Chondrocyte (in vitro differentiated cells): ENCODE measurements around the gene GNAQ. TPM values are rescaled to one million over a fixed set of nuclear protein-coding genes. Genes with fewer than 3 reads are reported as not detected.

Experiments
- DNase-seq: peaks from one replicate; pipeline ENCODE4 v3.0.0; 2021; ENCODE audit warnings: mixed read lengths, low spot score
- H3K27ac Mint-ChIP-seq: one replicate; pipeline ENCODE4 v1.8.0; 2021; ENCODE audit warnings: mild to moderate bottlenecking, moderate library complexity, mixed read lengths; ENCODE audit not compliant: unreplicated experiment
- H3K27me3 Mint-ChIP-seq: 2 replicates; pipeline ENCODE4 v1.8.0; 2021; ENCODE audit warnings: low read depth, mixed read lengths
- H3K36me3 Mint-ChIP-seq: 2 replicates; pipeline ENCODE4 v1.8.0; 2021; ENCODE audit warnings: low read depth, mixed read lengths
- H3K4me1 Mint-ChIP-seq: 2 replicates; pipeline ENCODE4 v1.8.0; 2021; ENCODE audit warnings: low read depth, mild to moderate bottlenecking, mixed read lengths
- H3K4me3 Mint-ChIP-seq: one replicate; pipeline ENCODE4 v1.8.0; 2021; ENCODE audit warnings: mild to moderate bottlenecking, moderate library complexity, mixed read lengths; ENCODE audit not compliant: unreplicated experiment
- H3K9me3 Mint-ChIP-seq: 2 replicates; pipeline ENCODE4 v1.8.0; 2021; ENCODE audit warnings: low read depth, mixed read lengths
- total RNA-seq: library from RNA; stranded (reverse); gene quantifications from 3 replicates; pipeline ENCODE4 v1.2.1, GENCODE V29; 2021
- TF ChIP-seq, protein P1 (sequence below): fragments of 200-600 bp; sonication (generic); IDR thresholded peaks from 2 replicates; pipeline ENCODE4 v1.5.0; 2021; ENCODE audit warnings: antibody characterized with exemption, mild to moderate bottlenecking, moderate library complexity

Gene GNAQ
- total RNA-seq, 1 donor from 2014 or later: 87.0 TPM

GRCh38 chr9:77915744-77916143, 115.9 kb downstream of the GNAQ start:
- Mint-ChIP-seq H3K4me1 (peaks cover 51% of the 10 kb centered on the region), H3K9me3 (peaks cover 3% of the 10 kb centered on the region), H3K27ac (peak overlapping the region; percentile 12), H3K4me3 (no peak overlapping the region), H3K27me3 (no peaks in the 10 kb centered on the region), H3K36me3 (peaks cover 14% of the 10 kb centered on the region)
- TF ChIP-seq, protein P1, sequence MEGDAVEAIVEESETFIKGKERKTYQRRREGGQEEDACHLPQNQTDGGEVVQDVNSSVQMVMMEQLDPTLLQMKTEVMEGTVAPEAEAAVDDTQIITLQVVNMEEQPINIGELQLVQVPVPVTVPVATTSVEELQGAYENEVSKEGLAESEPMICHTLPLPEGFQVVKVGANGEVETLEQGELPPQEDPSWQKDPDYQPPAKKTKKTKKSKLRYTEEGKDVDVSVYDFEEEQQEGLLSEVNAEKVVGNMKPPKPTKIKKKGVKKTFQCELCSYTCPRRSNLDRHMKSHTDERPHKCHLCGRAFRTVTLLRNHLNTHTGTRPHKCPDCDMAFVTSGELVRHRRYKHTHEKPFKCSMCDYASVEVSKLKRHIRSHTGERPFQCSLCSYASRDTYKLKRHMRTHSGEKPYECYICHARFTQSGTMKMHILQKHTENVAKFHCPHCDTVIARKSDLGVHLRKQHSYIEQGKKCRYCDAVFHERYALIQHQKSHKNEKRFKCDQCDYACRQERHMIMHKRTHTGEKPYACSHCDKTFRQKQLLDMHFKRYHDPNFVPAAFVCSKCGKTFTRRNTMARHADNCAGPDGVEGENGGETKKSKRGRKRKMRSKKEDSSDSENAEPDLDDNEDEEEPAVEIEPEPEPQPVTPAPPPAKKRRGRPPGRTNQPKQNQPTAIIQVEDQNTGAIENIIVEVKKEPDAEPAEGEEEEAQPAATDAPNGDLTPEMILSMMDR: no peak
- DNase-seq: no peak

DNA sequence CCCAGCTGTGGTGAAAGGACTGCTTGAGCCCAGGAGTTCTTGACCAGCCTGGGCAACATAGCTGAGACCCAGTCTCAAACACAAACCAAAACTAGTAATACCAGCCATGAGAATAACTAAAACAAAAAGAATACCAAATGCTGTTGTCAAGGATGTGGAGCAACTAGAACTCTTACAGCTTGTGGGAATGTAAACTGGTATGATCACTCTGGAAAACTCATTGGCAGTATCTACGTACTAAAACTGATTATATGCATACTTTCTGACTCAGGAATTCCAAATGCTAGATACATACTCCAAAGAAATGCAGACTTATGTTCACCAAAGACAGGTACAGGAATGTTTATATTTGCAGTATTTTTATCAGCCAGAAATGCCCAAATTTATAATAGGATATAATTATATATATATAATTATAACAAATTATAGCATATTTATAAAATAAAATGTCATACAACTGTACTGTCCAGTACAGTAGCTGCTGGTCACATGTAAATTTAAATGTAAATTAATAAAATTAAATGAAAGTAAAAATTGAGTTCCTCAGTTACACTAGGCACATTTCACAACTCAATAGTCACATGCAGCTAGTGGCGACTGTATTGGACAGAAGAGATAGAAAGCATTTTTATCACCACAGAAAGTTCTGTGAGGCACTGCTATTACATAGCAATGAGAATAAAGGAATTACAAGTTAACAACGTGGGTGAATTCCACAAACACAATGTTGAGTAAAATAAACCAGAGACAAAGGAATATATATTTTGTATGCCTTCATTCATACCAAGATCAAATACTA, 118.5 kb downstream of the GNAQ start:
- TF ChIP-seq, protein P1: no peak
- Mint-ChIP-seq H3K9me3 (peaks cover 3% of the 10 kb centered on the region), H3K4me3 (no peak overlapping the region), H3K27ac (no peak overlapping the region), H3K36me3 (no peaks in the 10 kb centered on the region), H3K27me3 (no peaks in the 10 kb centered on the region), H3K4me1 (peaks cover 59% of the 10 kb centered on the region)
- DNase-seq: no peak

- H3K4me1 Mint-ChIP-seq: peaks cover 66% of the 10 kb centered on the region
- H3K27me3 Mint-ChIP-seq: no peaks in the 10 kb centered on the region
- TF ChIP-seq, protein P1: no peak
- peaks cover 1% of the 10 kb centered on the region for H3K36me3 Mint-ChIP-seq
- no peak for DNase-seq
- H3K27ac Mint-ChIP-seq: no peak overlapping the region
- no peak overlapping the region for H3K4me3 Mint-ChIP-seq
- H3K9me3 Mint-ChIP-seq: peaks cover 3% of the 10 kb centered on the region
Measured at GRCh38 chr9:77911928-77912327, 119.7 kb downstream of the GNAQ start.

- peaks cover 1% of the 10 kb centered on the region for H3K36me3 Mint-ChIP-seq
- no peaks in the 10 kb centered on the region for H3K27me3 Mint-ChIP-seq
- TF ChIP-seq, protein P1: no peak
- H3K4me3 Mint-ChIP-seq: no peak overlapping the region
- no peak overlapping the region for H3K27ac Mint-ChIP-seq
- no peak for DNase-seq
- peaks cover 3% of the 10 kb centered on the region for H3K9me3 Mint-ChIP-seq
- H3K4me1 Mint-ChIP-seq: peaks cover 54% of the 10 kb centered on the region
Measured at GRCh38 chr9:77910194-77910621, 121.4 kb downstream of the GNAQ start.

DNA sequence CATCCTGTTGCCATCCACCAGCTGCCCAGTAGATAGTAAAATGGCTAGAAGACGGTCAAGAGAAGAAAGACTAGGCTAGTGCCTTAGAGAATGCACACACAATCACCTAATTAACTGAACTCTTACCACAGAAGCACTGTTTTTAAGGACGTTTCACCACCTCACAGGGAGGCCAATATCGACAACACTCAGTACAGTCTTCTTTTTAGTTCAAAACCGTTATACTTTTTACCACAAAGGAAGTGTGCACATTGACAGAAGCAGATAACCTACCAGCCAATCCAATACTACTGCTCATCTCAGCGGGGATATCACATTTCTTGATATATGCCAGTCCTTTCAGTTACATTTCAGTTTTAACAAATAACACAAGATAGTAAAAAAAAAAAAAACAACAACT, 122.3 kb downstream of the GNAQ start:
- peaks cover 3% of the 10 kb centered on the region for H3K9me3 Mint-ChIP-seq
- no peak for DNase-seq
- TF ChIP-seq, protein P1: no peak
- H3K27me3 Mint-ChIP-seq: no peaks in the 10 kb centered on the region
- no peak overlapping the region for H3K27ac Mint-ChIP-seq
- no peak overlapping the region for H3K4me3 Mint-ChIP-seq
- H3K4me1 Mint-ChIP-seq: peaks cover 44% of the 10 kb centered on the region
- H3K36me3 Mint-ChIP-seq: peaks cover 1% of the 10 kb centered on the region
